DND-41 (cell line): ENCODE measurements around the gene PADI4.

Source experiments
- CTCF ChIP-seq: IDR thresholded peaks from 2 replicates; pipeline ENCODE4 v1.5.1; 2012; ENCODE audit warnings: borderline replicate concordance, low read length, moderate library complexity, mild to moderate bottlenecking; ENCODE audit not compliant: poor library complexity, severe bottlenecking; ENCODE audit errors: extremely low read depth
- EZH2 ChIP-seq: IDR thresholded peaks from 3 replicates; pipeline ENCODE4 v1.6.1; 2012; ENCODE audit warnings: borderline replicate concordance, low read depth, mild to moderate bottlenecking, moderate library complexity, low read length, inconsistent platforms; ENCODE audit not compliant: severe bottlenecking

- TF ChIP-seq EZH2 (no peak), CTCF (no peak)
These were observed 21.4 kb upstream of the PADI4 start for GRCh38 chr1:17286646-17287045.
